Brain microvascular endothelial cell (primary cell): ENCODE data around the gene MTMR6.

Source experiments
- DNase-seq: peaks from one replicate; pipeline ENCODE4 v3.0.0-alpha.2; 2020
- H3K27ac ChIP-seq: fragments of 250-450 bp; sonication (Bioruptor Pico); 2 replicates; pipeline ENCODE4 v1.5.1; 2020; ENCODE audit warnings: mild to moderate bottlenecking, moderate library complexity
- H3K27me3 ChIP-seq: fragments of 250-450 bp; sonication (Bioruptor Pico); replicated peaks from 2 replicates; pipeline ENCODE4 v1.5.1; 2020; ENCODE audit warnings: mild to moderate bottlenecking
- H3K36me3 ChIP-seq: fragments of 250-450 bp; sonication (Bioruptor Pico); replicated peaks from 2 replicates; pipeline ENCODE4 v1.5.1; 2020; ENCODE audit warnings: mild to moderate bottlenecking
- H3K4me3 ChIP-seq: 2 replicates; pipeline ENCODE4 v1.5.1; 2011; ENCODE audit warnings: low read depth, mild to moderate bottlenecking, control low read depth, low read length, moderate library complexity
- in situ Hi-C: cut with HindIII; loops from 2 replicates; pipeline ENCODE4 v1.10.0; 2017; ENCODE audit warnings: low sequenced_read_pairs, low pct_ligation_motif_present
- TF ChIP-seq, protein P1 (sequence below): IDR thresholded peaks from 2 replicates; pipeline ENCODE4 v1.5.1; 2011; ENCODE audit warnings: low read depth, mild to moderate bottlenecking, moderate library complexity, low read length, control low read depth, inconsistent platforms; ENCODE audit errors: missing control alignments

Gene MTMR6

DNA sequence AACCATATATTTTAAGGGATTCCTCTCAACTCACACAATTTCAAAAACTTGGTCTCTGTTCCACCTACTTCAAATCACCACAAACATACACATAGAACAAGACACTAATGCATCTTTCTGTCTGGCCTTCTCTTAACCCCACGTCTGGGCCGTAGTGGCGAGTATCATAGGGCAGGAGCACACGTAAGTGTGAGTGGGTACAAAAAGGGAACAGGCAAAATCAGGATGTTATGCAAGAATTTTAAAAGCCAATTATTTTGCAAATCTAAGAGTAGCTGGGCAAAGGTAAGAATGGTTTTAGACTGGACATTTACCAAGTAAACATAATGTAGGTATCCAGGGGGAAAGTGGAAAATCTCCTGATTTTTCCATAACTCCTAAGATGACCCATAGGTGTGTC lies 35.1 kb downstream of the MTMR6 start:
- TF ChIP-seq, protein P1, sequence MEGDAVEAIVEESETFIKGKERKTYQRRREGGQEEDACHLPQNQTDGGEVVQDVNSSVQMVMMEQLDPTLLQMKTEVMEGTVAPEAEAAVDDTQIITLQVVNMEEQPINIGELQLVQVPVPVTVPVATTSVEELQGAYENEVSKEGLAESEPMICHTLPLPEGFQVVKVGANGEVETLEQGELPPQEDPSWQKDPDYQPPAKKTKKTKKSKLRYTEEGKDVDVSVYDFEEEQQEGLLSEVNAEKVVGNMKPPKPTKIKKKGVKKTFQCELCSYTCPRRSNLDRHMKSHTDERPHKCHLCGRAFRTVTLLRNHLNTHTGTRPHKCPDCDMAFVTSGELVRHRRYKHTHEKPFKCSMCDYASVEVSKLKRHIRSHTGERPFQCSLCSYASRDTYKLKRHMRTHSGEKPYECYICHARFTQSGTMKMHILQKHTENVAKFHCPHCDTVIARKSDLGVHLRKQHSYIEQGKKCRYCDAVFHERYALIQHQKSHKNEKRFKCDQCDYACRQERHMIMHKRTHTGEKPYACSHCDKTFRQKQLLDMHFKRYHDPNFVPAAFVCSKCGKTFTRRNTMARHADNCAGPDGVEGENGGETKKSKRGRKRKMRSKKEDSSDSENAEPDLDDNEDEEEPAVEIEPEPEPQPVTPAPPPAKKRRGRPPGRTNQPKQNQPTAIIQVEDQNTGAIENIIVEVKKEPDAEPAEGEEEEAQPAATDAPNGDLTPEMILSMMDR = no peak

DNA sequence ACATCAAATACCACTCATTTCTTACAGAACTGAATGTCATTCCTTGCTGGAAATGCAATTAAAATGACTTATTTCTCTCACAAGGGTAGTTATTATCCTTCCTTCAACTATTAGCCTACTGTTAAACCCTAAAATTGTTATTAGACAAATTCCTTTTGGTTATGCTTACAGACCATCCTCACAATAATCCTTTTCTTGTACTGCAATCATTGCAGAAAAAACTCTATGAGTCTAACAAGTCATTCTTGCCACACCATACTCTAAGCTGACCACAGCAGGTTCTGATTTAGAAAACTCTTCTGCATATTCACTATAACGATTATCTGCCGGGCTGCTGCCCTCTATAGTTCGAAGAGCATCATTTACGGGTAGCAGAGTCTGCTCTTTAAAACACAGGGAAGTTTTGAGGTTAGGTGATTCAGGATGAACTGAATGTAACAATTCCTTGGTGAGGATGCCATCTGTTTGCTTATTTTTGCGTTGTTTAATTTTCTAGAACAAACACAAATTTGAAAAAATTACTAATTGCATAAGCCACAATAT lies 38.2 kb downstream of the MTMR6 start:
- in situ Hi-C loops = no loop called here
- Histone ChIP-seq H3K27ac (no peak overlapping the region), H3K4me3 (no peak overlapping the region), H3K27me3 (no peaks in the 10 kb centered on the region), H3K36me3 (peaks cover 9% of the 10 kb centered on the region)
- TF ChIP-seq, protein P1 = peak; percentile 68
- peak; percentile 36 for DNase-seq

More for the DNA sequence above, 35.1 kb downstream of the MTMR6 start:
- in situ Hi-C loops = no loop called here
- Histone ChIP-seq H3K27ac (no peak overlapping the region), H3K36me3 (peaks cover 10% of the 10 kb centered on the region), H3K4me3 (no peak overlapping the region), H3K27me3 (no peaks in the 10 kb centered on the region)
- no peak for DNase-seq

DNA sequence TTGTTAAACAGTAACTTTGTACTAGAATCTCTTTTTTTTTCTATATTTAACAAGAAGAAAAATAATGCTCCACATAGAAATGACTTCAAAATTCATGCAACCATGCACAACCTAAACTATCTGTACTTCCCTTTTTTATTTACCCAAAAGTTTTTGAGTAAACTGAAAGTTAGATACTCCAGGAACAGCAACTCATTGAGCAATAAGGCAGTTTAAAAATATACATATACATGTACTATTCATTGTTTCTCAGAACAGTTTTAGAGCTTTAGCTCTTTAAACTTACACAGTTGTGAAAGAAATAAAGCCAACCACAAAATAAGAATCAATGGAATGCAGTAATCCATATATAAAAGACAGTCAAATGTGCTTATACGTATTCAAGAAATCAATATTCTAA lies 39.2 kb downstream of the MTMR6 start:
- in situ Hi-C loops = no loop called here
- H3K27ac ChIP-seq = no peak overlapping the region
- no peak overlapping the region for H3K4me3 ChIP-seq
- peaks cover 6% of the 10 kb centered on the region for H3K36me3 ChIP-seq
- H3K27me3 ChIP-seq = no peaks in the 10 kb centered on the region
- DNase-seq = no peak
- TF ChIP-seq, protein P1 = no peak

DNA sequence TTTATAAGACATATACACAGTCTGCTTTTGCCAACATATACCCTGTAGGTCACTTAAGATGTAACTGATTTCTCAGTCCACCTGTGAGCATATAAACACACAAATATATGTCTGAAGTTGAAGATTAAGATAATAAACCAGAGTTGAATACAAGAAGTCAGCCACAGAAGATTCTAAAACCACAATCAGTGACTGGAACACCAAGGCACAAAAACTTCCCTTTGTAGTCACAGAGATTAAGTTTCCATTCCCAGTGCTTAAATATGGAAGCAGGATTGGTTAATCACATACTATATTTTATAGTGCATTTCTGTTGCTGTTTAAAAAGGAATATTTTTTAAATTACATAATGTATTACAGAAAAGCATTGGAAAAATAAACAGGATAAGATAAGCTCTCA lies 39.9 kb downstream of the MTMR6 start:
- TF ChIP-seq, protein P1 = no peak
- Histone ChIP-seq H3K36me3 (peaks cover 6% of the 10 kb centered on the region), H3K27me3 (no peaks in the 10 kb centered on the region), H3K4me3 (no peak overlapping the region), H3K27ac (no peak overlapping the region)
- in situ Hi-C loops = no loop called here
- no peak for DNase-seq

DNA sequence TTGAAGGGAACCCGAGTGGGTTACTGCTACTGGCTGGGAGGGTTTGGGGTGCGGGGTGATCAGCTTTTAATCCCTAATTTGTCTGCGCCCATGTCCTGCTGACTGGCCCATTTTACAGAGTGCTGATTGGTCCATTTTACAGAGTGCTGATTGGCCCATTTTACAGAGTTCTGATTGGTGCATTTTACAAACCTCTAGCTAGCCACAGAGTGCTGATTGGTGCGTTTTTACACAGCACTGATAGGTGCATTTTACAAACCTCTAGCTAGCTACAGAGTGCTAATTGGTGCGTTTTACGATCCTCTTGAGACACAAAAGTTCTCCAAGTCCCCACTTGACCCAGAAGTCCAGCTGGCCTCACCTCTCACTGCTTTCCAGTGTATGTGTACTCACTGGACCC lies 43.2 kb downstream of the MTMR6 start:
- Histone ChIP-seq H3K27me3 (no peaks in the 10 kb centered on the region), H3K4me3 (no peak overlapping the region)

More for the DNA sequence above, 43.2 kb downstream of the MTMR6 start:
- H3K27ac ChIP-seq = no peak overlapping the region
- peaks cover 4% of the 10 kb centered on the region for H3K36me3 ChIP-seq
- TF ChIP-seq, protein P1 = no peak
- no peak for DNase-seq
- in situ Hi-C loops = no loop called here
